Measurements from ENCODE around the gene AGPAT2. TPM values are rescaled to one million over a fixed set of nuclear protein-coding genes. Genes with fewer than 3 reads are reported as not detected.

Gene AGPAT2
- total and polyA plus RNA-seq, 2 of the 4 experiments (the other 2 are of a cell fraction), result 16.1 to 39.5 TPM

GRCh38 chr9:136700304-136700703 lies 13.0 kb upstream of the AGPAT2 start:
- Histone ChIP-seq H4K5ac (ENCODE audit: low read depth, low read length) (no peak overlapping the region), H3K79me1 (ENCODE audit: low read depth in 1 of 2, low read length in 2 of 2) (no peaks in the 10 kb centered on the region), H3K4ac (ENCODE audit: low read depth, low read length) (no peak overlapping the region), H3K4me2 (ENCODE audit: low read depth, low read length) (no peak overlapping the region), H3K4me3 (ENCODE audit: insufficient read depth, low read depth, low read length) (no peak overlapping the region), H3K9ac (ENCODE audit: low read depth, low read length) (no peak overlapping the region), H4K20me1 (ENCODE audit: insufficient read depth, low read length) (no peaks in the 10 kb centered on the region), H2BK120ac (ENCODE audit: low read depth, low read length) (no peak overlapping the region), H2BK5ac (ENCODE audit: low read depth, low read length, poor library complexity, severe bottlenecking) (no peak overlapping the region), H3K36me3 (ENCODE audit: control insufficient read depth, insufficient read depth, low read length) (no peaks in the 10 kb centered on the region), H3K56ac (ENCODE audit: extremely low read depth, insufficient read depth, low read length) (no peak overlapping the region), H3K14ac (replicated peaks; ENCODE audit: low read depth, low read length) (no peak overlapping the region), H3K27ac (ENCODE audit: insufficient read depth, low read length) (no peak overlapping the region), H3K18ac (ENCODE audit: low read depth, low read length) (no peak overlapping the region), H4K8ac (ENCODE audit: low read depth in 2 of 2, low read length in 2 of 2) (no peak overlapping the region), H4K91ac (ENCODE audit: insufficient read depth, low read depth, low read length) (no peak overlapping the region), H2AK5ac (ENCODE audit: low read depth, low read length) (no peak overlapping the region), H2AFZ (replicated peaks; ENCODE audit: low read length, poor library complexity) (no peak overlapping the region), H3K9me3 (ENCODE audit: control insufficient read depth, insufficient read depth, low read length) (no peaks in the 10 kb centered on the region), H3K27me3 (ENCODE audit: control insufficient read depth, insufficient read depth, low read length) (peaks cover 31% of the 10 kb centered on the region), H2BK20ac (ENCODE audit: low read depth, low read length) (no peak overlapping the region), H2AK9ac (replicated peaks; ENCODE audit: low read depth, low read length, poor library complexity) (peak overlapping the region; percentile 61), H3K4me1 (ENCODE audit: control insufficient read depth, insufficient read depth, low read length) (0 out of 2 replicates have a peak, but pooled peaks cover 2% of the 10 kb centered on the region), H2BK15ac (ENCODE audit: low read depth, low read length) (no peak overlapping the region), H3K23ac (ENCODE audit: low read depth, low read length) (no peak overlapping the region), H3K9me1 (ENCODE audit: insufficient read depth, low read length) (no peaks in the 10 kb centered on the region)
- CTCF ChIA-PET, result no interaction called here
- ATAC-seq (ENCODE audit: low read depth), result peak; percentile 28
- dilution Hi-C loops (cut with HindIII; ENCODE audit: low sequenced_read_pairs, unreplicated experiment), result no loop called here
- POLR2A ChIA-PET (ENCODE audit: unreplicated experiment), result no interaction called here
- BruUV-seq (replicated peaks), result no TSS peak
- peak; percentile 44 for DNase-seq
- 87% methylated on average over 5 of the region's 13 CpGs; no CpG with 5 or more reads in 1 of the 2 experiments for WGBS, 2 experiments (ENCODE audit: extremely low coverage in 2 of 2, insufficient read length in 1 of 2)
- TF ChIP-seq SMC3 (IDR thresholded peaks at IDR 0.05; ENCODE audit: low read depth, low read length) (no peak), POLR2A (IDR thresholded peaks at IDR 0.05; ENCODE audit: low read depth, low read length) (no peak), FOS (IDR thresholded peaks at IDR 0.05; ENCODE audit: low read depth, low read length) (no peak), CHD1 (IDR thresholded peaks at IDR 0.05; ENCODE audit: low read depth, low read length) (no peak), RAD21 (IDR thresholded peaks at IDR 0.05; ENCODE audit: low read length) (no peak), RCOR1 (IDR thresholded peaks at IDR 0.05; ENCODE audit: insufficient replicate concordance, low read length) (no peak), MXI1 (IDR thresholded peaks at IDR 0.05; ENCODE audit: borderline replicate concordance, low read depth, low read length) (no peak), RFX5 (IDR thresholded peaks at IDR 0.05; ENCODE audit: low read depth, low read length) (no peak), MAZ (IDR thresholded peaks at IDR 0.05; ENCODE audit: borderline replicate concordance, low read depth, low read length) (no peak), CTCF (conservative IDR thresholded peaks at IDR 0.05; ENCODE audit: low read depth, low read length) (no peak), CEBPB (IDR thresholded peaks at IDR 0.05; ENCODE audit: low read depth, low read length) (no peak), NFE2L2 (IDR thresholded peaks at IDR 0.05; ENCODE audit: low read depth, low read length) (no peak), USF2 (IDR thresholded peaks at IDR 0.05; ENCODE audit: low read depth, low read length) (no peak), MAFK (IDR thresholded peaks at IDR 0.05; ENCODE audit: low read depth, low read length) (no peak), ELK1 (IDR thresholded peaks at IDR 0.05; ENCODE audit: borderline replicate concordance, low read depth, low read length) (no peak), BHLHE40 (IDR thresholded peaks at IDR 0.05; ENCODE audit: low read depth, low read length) (no peak)
- in situ Hi-C loops (cut with MboI; ENCODE audit: low sequenced_read_pairs), result no loop called here
- intact Hi-C loops (cut with micrococcal nuclease), result no loop called here

Data from IMR-90 (cell line).